Measurements from ENCODE around the gene SHLD1.

- TF ChIP-seq EZH2 (IDR thresholded peaks at IDR 0.05; ENCODE audit: low read length) (no peak), CTCF (optimal IDR thresholded peaks at IDR 0.05 in 1 of 3, IDR thresholded peaks at IDR 0.05 in 1 of 3, conservative IDR thresholded peaks at IDR 0.05 in 1 of 3; ENCODE audit: extremely low read depth in 1 of 3, insufficient read depth in 2 of 3, low read length in 3 of 3) (no peak)
These were observed 58.7 kb downstream of the SHLD1 start for GRCh38 chr20:5808901-5809300.

All from keratinocyte (primary cell).